ENCODE measurements around the gene AKR7A2.
"Not testable (repeated sequence)": the region's sequence is repeated elsewhere in the genome, so short reads cannot be mapped to it uniquely, and the experiment has no call there.

The AKR7A2 gene

DNA sequence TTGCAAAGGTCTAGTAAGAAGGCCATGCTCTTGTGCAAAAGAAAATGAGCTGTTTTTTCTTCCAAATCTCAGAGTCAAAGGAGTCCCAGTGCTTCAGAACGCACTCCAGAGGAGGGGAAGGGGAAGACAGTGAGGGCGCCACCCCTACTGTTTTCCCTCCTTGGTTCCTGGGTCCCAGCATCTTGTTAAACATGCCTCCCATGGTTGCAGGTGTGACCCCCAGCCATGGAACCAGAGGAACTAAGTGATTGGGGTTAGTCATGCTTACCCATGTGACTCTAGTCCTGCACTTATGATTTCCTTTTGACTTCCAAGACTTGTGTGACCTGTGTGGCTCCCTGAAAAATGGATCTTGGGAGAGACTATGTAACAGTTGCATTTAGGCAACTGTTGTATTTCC lies 17.3 kb downstream of the AKR7A2 start:
- DNase-seq = no peak

DNA sequence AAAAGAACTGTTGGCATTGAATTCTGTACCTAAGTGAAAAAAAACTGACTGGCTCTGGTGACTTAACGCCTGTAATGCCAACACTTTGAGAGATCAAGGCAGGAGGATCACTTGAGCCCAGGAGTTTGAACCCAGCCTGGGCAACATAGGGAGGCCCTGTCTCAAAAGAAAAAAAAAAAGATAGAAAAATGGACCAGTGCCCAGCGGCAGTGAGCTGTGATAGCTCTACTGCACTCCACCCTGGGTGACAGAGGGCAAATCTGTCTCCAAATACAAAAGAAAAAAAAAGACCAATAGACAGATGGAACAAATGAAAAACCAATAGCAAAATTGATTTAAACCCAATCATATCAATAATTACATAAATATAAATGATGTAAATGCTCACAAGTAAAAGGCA lies 22.7 kb downstream of the AKR7A2 start:
- DNase-seq = no peak

DNA sequence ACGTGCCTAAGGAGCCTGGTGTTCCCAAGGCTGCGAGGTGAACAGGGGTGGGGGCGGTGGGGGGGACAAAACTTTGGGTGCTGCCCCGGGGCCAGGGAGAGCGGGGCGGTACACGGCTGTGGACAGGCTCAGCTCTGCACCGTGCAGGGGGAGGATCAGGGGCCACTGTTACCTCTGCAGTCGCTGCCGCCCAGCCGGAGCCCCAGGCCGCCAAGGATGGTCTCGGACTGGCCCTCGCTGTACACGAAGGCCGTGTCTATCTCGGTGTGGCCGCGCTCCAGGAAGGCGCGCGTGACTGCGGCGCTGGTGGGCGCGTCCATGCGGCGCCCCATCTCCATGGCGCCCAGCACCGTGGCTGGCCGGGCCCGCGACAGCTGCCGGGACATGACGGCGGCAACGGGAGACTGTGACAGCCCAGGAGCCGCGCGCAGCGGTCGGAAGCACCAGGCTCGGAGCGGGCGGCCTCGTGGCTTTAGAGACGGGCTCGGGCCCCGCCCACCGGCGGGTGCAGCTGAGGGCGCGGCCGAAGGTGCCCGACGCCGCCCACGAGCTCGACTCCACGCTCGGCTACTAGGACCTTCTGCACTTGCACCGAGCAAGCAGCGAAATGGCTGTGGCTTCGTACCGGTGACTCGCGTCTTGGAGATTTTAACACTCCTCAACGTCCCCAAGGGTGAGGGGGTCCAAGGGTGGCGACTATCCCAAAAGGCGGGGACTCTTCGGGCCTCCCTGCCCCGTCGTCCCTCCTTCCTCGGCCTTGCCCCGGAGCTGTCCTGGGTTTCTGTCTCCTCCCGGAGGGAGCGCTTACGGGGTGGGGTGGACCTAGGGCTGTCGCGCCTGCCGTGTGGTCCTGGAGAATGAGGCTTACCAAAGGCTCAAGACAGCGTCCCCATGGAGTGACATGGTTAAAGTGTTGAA lies 23.4 kb downstream of the AKR7A2 start, which contains the start of gene AKR7A3:
Gene AKR7A3, minus strand, starts transcription at position 447 of the 918 bp plus-strand sequence. Its CDS starts 61 bp downstream, at position 386.
- peak; percentile 62 for DNase-seq

DNA sequence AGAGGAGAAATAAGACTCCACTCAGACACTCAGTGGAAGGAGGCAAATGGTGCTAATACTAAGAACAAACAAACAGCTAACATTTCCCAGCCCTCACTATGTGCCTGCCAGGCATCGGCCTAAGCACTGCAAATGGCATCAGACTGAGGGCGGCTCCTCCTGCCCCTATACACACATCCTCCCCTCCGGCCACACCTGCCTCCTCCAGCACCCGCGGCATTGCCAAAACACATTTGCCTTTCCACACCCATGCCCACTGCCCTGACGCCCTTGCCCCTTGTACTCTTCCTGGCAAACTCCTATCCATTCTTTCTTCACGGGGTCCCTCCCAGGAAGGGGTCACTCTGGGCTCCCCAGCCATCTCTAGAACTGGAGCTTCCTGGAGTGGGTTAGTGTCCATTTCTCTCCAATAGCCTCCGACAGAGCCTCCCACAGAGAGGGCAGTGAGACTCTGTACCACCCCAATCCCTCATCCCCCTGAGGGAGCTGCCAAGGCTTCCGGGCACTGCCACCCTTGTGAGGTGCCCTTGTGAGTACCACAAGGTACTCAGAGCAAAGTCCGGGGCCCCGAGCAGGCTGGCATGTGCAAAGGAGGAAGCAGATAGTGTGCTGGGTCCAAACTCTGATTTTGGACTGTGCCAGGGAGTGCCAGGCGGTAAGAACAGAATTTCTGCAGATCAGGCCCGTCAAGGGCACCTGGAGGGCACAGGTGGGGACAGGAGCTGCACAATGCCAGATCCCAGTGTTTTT lies 24.3 kb downstream of the AKR7A2 start:
- no peak for DNase-seq

DNA sequence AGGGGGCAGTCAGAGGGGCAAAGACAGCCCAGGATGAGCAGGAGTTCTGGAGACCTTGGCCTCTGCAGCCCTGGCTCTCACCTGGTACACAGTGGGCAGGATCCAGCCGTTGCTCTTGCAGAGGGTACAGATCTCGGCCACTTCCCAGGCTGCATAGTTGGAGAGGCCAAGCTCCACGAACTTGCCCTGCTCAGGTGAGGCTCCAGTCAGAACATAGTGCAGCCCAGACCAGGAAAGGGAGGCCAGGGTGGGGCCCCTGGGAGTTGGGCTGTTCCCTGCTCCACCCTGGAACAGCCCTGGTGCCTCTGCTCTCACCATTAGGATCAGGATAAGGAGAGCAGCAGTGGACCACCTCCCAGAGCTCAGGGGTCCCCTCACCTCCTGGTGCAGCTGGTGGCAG lies 26.1 kb downstream of the AKR7A2 start:
- not testable (repeated sequence) for DNase-seq

DNA sequence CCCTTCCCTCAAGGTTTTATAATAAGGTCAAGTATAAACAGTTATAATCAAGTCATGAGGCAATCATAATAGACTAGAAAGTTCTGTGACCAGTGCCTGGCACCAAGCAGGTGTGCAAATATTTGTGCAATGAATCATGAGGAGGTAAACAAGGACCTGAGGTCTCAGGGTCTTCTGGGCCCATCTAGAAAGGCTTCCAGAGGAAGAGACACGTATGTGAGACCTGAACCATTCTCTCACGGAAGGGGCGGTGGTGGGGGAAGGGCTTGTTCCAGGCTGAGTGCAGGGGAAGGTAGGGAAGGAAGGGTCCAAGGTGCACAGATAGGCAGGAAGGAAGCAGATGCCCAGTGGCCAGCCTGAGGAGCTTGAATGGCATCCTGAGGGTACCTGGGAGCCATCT lies 26.6 kb downstream of the AKR7A2 start:
- not testable (repeated sequence) for DNase-seq

DNA sequence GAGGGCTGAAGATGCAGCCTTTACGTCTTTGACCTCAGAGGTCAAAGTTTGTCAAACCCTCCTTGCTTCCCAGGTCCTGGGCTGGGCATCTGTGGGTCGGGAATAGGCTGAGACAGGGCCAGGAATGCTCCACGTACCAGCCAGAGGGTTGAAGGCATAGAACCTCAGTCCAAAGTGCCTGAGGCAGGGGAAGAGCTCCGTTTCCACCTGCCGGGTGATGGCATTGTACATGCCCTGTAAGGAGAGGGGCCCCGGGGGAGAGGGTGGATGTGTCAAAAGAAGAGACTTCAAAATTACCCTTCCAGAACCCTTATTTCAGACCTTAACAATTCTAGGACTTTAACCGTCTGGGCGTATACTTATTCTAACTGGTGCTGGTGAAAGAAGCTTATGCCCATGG lies 27.1 kb downstream of the AKR7A2 start:
- DNase-seq = no peak

DNA sequence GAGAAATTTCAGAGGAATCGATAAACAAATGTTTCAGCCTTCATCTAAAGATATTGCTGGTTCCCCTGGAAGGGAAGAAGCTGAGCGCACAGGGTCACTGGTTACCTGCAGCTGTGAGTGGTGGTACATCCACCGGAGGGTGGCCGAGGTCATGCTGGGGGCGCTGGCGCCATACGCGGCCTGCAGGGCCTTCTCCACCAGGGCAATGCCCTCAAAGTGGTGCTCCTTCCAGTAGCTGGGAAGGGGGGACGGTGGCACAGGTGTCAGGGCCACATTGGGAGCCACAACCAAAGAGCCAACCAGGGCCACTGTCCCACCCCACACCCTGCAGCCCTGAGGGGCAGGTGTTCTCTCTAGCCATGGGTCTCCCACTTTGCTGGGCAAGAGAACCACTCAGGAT lies 28.1 kb downstream of the AKR7A2 start:
- DNase-seq = no peak

DNA sequence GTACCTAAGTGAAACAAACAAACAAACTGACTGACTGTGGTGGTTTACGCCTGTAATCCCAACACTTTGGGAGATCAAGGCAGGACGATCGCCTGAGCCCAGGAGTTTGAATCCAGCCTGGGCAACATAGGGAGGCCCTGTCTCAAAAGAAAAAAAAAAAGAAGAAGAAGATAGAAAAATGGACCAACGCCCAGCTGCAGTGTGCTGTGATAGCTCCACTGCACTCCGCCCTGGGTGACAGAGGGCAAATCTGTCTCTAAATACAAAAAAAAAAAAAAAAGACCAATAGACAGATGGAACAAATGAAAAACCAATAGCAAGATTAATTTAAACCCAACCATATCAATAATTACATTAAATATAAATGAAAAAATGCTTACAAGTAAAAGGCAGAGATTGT lies 37.3 kb downstream of the AKR7A2 start:
- DNase-seq = no peak

DNA sequence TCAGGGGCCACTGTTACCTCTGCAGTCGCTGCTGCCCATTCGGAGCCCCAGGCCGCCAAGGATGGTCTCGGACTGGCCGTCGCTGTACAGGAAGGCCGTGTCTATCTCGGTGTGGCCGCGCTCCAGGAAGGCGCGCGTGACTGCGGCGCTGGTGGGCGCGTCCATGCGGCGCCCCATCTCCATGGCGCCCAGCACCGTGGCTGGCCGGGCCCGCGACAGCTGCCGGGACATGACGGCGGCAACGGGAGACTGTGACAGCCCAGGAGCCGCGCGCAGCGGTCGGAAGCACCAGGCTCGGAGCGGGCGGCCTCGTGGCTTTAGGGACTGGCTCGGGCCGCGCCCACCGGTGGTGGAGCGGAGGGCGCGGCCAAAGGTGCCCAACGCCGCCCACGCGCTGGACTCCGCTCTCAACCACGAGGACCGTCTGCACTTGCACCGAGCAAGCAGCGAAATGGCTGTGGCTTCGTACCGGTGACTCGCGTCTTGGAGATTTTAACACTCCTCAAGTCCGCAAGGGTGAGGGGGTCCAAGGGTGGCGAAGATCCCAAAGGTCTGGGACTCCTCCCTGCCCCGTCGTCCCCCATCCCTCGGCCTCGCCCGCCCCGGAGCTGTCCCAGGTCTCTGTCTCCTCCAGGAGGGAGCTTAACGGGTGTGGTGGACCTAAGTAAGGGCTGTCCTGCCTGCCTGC lies 38.0 kb downstream of the AKR7A2 start:
- not testable (repeated sequence) for DNase-seq

DNA sequence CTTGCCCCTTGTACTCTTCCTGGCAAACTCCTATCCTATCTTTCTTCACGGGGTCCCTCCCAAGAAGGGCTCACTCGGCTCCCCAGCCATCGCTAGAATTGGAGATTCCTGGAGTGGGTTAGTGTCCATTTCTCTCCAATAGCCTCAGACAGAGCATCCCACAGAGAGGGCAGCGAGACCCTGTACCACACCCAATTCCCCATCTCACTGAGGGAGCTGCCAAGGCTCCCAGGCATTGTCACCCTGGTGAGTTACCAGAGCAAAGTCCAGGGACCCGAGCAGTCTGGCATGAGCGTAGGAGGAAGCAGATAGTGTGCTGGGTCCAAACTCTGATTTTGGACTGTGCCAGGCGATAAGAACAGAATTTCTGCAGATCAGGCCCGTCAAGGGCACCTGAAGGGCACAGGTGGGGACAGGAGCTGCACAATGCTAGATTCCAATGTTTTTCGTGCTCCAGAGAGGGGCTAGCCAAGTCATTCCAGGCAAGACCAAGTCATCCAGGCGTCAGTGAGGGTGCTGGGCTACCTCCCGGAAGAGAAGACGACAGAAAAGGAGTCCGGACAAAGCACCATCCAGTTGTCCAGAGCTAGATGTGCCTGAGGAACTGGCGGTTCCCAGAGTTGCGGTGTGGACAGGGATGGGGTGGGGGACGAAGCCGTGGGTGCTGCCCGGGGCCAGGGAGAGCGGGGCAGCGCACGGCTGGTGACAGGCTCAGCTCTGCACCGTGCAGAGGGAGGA lies 38.7 kb downstream of the AKR7A2 start:
- no peak for DNase-seq

DNA sequence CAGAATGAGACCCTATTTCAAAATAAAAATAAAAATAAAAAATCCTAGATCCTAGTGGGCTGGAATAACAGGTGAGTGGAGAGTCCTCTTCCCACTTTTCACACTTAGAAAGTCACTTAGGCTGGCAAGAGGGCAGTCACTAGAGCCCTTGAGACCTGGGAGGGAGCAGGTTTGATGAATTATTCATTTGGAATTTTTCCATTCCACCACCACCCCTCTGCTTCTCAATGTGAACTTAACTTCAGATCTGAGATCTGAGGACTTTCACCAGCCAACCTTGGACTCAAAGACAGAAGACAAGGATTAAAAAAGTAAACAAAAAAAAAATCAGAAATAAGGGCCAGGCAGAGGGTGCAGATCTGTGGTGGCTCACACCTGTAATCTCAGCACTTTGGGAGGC lies 39.9 kb downstream of the AKR7A2 start:
- DNase-seq = no peak

DNA sequence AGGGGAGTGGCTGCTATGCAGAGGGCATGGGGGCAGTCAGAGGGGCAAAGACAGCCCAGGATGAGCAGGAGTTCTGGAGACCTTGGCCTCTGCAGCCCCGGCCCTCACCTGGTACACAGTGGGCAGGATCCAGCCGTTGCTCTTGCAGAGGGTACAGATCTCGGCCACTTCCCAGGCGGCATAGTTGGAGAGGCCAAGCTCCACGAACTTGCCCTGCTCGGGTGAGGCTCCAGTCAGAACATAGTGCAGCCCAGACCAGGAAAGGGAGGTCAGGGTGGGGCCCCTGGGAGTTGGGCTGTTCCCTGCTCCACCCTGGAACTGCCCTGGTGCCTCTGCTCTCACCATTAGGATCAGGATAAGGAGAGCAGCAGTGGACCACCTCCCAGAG lies 41.6 kb downstream of the AKR7A2 start:
- DNase-seq = not testable (repeated sequence)

DNA sequence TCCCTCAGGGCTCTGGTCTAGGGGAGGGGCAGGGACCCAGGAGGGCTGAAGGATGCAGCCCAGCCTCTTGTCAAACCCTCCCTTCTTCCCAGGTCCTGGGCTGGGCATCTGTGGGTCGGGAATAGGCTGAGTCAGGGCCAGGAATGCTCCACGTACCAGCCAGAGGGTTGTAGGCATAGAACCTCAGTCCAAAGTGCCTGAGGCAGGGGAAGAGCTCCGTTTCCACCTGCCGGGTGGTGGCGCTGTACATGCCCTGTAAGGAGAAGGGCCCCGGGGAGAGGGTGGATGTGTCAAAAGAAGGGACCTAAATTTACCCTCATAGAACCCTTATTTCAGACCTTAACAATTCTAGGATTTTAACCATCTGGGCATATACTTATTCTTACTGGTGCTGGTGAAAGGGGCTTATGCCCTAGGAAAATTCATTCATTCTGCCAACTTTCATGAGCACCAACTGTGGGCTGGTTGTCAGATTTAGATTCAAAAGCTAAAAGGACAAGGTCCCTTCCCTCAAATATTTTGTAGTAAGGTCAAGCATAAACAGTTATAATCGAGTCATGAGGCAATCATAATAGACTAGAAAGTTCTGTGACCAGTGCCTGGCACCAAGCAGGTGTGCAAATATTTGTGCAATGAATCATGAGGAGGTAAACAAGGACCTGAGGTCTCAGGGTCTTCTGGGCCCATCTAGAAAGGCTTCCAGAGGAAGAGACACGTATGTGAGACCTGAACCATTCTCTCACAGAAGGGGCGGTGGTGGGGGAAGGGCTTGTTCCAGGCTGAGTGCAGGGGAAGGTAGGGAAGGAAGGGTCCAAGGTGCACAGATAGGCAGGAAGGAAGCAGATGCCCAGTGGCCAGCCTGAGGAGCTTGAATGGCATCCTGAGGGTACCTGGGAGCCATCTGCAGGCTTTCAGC lies 42.3 kb downstream of the AKR7A2 start:
- DNase-seq = not testable (repeated sequence)

DNA sequence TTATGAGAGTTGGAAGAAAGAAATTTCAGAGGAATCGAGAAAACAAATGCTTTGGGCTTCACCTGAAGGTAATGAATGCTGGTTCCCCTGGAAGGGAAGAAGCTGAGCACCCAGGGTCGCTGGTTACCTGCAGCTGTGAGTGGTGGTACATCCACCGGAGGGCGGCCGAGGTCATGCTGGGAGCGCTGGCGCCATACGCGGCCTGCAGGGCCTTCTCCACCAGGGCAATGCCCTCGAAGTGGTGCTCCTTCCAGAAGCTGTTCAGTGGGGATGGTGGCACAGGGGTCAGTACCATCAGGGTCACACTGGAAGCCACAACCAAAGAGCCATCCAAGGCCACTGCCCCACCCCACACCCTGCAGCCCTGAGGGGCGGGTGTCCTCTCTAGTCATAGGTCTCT lies 43.5 kb downstream of the AKR7A2 start:
- no peak for DNase-seq

DNA sequence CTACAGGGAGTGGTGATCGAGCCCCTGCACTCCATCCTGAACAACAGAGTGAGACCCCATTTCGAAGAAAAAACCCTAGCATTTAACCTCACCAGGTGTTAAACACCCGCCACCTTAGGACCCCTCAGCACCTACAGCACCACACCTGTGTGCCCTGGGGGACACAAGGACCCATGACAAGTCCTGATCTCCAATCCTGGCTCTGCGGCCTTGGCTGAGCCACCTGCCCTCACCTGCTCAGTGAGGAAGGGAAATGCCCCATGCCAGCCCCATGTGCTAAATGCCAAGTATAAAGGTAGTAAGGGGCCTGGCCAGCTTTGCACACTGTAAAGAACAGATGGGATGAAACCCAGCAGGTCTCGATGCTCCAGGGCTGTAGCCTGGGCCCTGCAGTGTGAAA lies 49.2 kb downstream of the AKR7A2 start:
- no peak for DNase-seq

DNA sequence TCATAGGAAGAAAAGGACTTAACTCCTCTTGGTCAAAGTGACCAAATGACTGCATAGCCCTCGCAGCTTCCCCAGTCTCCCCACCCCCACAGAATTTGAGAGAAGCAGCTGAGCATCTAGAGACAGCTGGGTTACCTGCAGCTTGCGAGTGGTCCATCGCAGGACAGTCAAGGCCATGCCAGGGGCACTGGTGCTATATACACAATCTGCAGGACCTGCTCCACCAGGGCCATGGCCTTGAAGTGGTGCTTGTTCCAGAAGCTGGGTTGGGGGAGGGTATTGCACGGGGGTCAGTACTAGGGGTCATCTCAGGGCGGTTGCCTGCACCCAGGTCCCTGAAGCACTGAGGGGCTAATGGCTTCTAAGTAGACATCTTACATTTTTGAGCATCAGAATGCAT lies 49.9 kb downstream of the AKR7A2 start:
- DNase-seq = no peak

DNA sequence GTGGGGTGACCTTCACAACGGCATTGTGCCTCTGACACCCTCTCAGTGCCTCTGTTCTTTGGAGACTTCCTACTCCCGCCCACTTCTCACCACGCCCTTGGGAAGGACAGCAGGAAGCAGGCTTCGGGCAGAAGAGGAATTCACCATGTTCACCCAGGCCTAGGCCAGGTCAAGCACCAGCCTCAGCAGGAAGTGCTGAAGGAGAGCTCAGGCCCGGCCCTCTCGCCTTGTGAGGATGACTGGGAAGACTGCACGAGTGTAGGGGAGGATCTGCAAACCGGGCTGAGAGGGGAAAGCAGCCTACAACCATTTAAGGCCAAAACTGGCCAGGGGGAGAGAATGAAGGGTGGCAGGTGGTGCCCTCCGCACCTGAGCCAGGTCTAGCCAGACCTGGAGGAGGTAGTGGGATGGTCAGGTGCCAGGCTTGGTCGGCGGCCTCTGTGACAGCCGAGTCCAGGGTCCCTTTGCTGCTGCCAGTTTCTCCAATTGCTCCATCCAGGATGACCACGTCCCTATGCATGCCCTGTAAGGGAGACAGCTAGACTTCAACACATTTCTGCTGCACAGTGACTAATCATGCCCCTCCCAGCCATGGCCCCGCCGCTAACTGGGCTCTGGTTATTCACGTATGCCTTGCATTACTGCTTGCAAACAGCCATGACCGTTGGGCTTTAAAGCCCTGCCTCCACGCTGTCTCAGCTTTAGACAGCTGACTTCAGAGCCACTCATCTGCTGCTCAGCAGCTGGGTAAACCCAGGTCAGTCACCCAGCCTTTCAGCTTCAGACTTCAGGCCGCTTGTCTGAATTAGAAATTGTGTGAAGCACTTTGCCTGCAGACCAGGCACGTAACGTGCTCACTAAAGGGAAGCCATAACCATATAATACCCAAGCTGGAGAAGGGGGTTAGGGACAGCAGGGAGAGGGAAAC lies 51.5 kb downstream of the AKR7A2 start:
- no peak for DNase-seq

DNA sequence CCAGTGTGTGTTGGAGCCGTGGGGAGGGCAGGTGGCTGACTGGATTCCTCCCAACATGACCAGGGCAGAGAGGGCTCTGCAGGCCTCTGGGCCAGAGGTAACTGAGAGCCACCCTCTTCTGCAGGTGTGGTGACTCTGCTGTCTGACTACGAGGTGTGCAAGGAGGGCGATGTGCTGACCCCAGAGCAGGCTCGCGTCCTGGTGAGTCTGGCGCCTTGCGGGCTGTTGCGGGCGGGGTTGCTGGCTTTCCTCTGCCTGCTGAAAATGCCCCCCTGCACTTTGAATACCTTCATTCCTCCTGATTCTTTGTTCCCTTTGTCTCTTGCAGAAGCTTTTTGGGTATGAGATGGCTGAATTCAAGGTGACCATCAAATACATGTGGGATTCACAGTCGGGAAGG lies 53.6 kb downstream of the AKR7A2 start:
- DNase-seq = no peak

DNA sequence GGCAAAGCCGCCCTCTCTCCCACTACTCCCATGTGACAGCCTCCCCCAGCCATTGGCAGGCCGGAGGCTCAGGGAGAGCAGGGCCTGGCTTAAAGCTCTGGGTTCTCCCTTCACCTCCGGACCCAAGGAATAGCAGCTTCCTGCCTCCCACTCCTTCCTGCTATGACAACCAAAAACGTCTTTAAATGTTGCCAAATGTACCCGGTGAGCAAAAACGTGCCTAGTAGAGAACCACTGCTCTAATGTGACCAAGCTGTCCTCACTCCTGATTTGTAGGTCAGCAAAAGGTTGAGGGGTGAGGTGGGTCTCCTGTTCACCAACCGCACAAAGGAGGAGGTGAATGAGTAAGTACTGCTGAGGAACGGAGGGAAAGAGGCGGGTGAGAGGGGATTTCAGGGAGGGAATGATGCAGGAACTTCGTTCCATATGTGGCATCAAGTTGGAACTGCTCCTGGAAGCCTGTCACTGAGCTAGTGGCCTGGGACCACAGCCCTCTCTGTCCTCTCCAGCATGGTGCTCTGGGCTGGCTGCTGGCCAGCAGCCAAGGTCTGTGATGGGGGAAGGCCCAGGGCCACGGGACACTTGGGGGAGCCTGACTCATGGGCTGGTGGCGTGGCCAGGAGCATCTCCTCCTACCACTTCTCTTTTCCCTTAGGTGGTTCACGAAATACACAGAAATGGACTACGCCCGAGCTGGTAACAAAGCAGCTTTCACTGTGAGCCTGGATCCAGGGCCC lies 54.6 kb downstream of the AKR7A2 start:
- DNase-seq = peak; percentile 27

All from activated CD4-positive, alpha-beta T cell treated with anti-CD3 and anti-CD28 coated beads, Interleukin-10, Interleukin-2, amounts not matched to agents 100 ng/mL and 50 ng/mL, durations not matched to agents 16 hours and 8 hours (primary cell).